ENCODE results near the gene VARS1. TPM values are rescaled to one million over a fixed set of nuclear protein-coding genes. Genes with fewer than 3 reads are reported as not detected.
"Not testable (repeated sequence)": the region's sequence is repeated elsewhere in the genome, so short reads cannot be mapped to it uniquely, and the experiment has no call there.

Gene VARS1
- total RNA-seq, 2 donors from 2014 or later, result 58.0 to 73.7 TPM

- Mint-ChIP-seq H3K4me1 (peaks cover 36% of the 10 kb centered on the region), H3K36me3 (ENCODE audit: low read depth) (peaks cover 8% of the 10 kb centered on the region), H3K4me3 (peak overlapping the region; percentile 95), H3K27me3 (no peaks in the 10 kb centered on the region), H3K27ac (peak overlapping the region; percentile 98)
- peak; percentile 7 for ATAC-seq
- peak in 1 of 3 donors; percentile 12 for DNase-seq
- H3K9me3 ChIP-seq (ENCODE audit: control insufficient read depth, low read length, poor library complexity, severe bottlenecking), result no peaks in the 10 kb centered on the region
Measured at GRCh38 chr6:31794866-31795615, 511 bp downstream of the VARS1 start.

- H3K27ac Mint-ChIP-seq, result peak overlapping the region; percentile 98
- H3K9me3 ChIP-seq (ENCODE audit: control insufficient read depth, low read length, poor library complexity, severe bottlenecking), result no peaks in the 10 kb centered on the region
- DNase-seq (no peak), ATAC-seq (no peak)
- peaks cover 36% of the 10 kb centered on the region for H3K4me1 Mint-ChIP-seq
- H3K36me3 Mint-ChIP-seq (ENCODE audit: low read depth), result peaks cover 8% of the 10 kb centered on the region
- no peaks in the 10 kb centered on the region for H3K27me3 Mint-ChIP-seq
- peak overlapping the region; percentile 95 for H3K4me3 Mint-ChIP-seq
Measured at GRCh38 chr6:31794294-31794865, 1.2 kb downstream of the VARS1 start.

- not testable (repeated sequence) for H3K36me3 Mint-ChIP-seq (ENCODE audit: low read depth); ATAC-seq
- H3K4me1 Mint-ChIP-seq, result peaks cover 36% of the 10 kb centered on the region
Measured at GRCh38 chr6:31793927-31794245, 1.7 kb downstream of the VARS1 start.

GRCh38 chr6:31792761-31793171, 2.8 kb downstream of the VARS1 start:
- no peak overlapping the region for H3K4me3 Mint-ChIP-seq
- no peaks in the 10 kb centered on the region for H3K9me3 ChIP-seq (ENCODE audit: control insufficient read depth, low read length, poor library complexity, severe bottlenecking)
- peaks cover 8% of the 10 kb centered on the region for H3K36me3 Mint-ChIP-seq (ENCODE audit: low read depth)
- peaks cover 33% of the 10 kb centered on the region for H3K4me1 Mint-ChIP-seq
- DNase-seq (no peak), ATAC-seq (no peak)
- no peak overlapping the region for H3K27ac Mint-ChIP-seq
- no peaks in the 10 kb centered on the region for H3K27me3 Mint-ChIP-seq

More at GRCh38 chr6:31793927-31794245, 1.7 kb downstream of the VARS1 start:
- Mint-ChIP-seq H3K27ac (peak overlapping the region; percentile 98), H3K4me3 (peak overlapping the region; percentile 95)
- H3K27me3 Mint-ChIP-seq; DNase-seq; H3K9me3 ChIP-seq (ENCODE audit: control insufficient read depth, low read length, poor library complexity, severe bottlenecking): not testable (repeated sequence)

- H3K27ac Mint-ChIP-seq, result no peak overlapping the region
Measured at GRCh38 chr6:31792090-31792374, 3.5 kb downstream of the VARS1 start.

GRCh38 chr6:31791324-31792089, 4.0 kb downstream of the VARS1 start:
- no peak for ATAC-seq
- Mint-ChIP-seq H3K4me1 (peaks cover 24% of the 10 kb centered on the region), H3K27me3 (no peaks in the 10 kb centered on the region), H3K27ac (no peak overlapping the region), H3K36me3 (ENCODE audit: low read depth) (peaks cover 8% of the 10 kb centered on the region), H3K4me3 (no peak overlapping the region)
- H3K9me3 ChIP-seq (ENCODE audit: control insufficient read depth, low read length, poor library complexity, severe bottlenecking), result no peaks in the 10 kb centered on the region
- no peak for DNase-seq

More at GRCh38 chr6:31792090-31792374, 3.5 kb downstream of the VARS1 start:
- H3K4me1 Mint-ChIP-seq, result peaks cover 26% of the 10 kb centered on the region
- DNase-seq (no peak), ATAC-seq (no peak)
- H3K9me3 ChIP-seq (ENCODE audit: control insufficient read depth, low read length, poor library complexity, severe bottlenecking), result no peaks in the 10 kb centered on the region
- peaks cover 8% of the 10 kb centered on the region for H3K36me3 Mint-ChIP-seq (ENCODE audit: low read depth)
- no peaks in the 10 kb centered on the region for H3K27me3 Mint-ChIP-seq
- H3K4me3 Mint-ChIP-seq, result peak overlapping the region; percentile 66

- H3K9me3 ChIP-seq (ENCODE audit: control insufficient read depth, low read length, poor library complexity, severe bottlenecking), result no peaks in the 10 kb centered on the region
- DNase-seq, result no peak
- ATAC-seq, result no peak
- Mint-ChIP-seq H3K4me1 (peaks cover 5% of the 10 kb centered on the region), H3K27ac (no peak overlapping the region), H3K27me3 (no peaks in the 10 kb centered on the region), H3K36me3 (ENCODE audit: low read depth) (peaks cover 3% of the 10 kb centered on the region), H3K4me3 (no peak overlapping the region)
Measured at GRCh38 chr6:31785475-31785874, 10.1 kb downstream of the VARS1 start.

- no peaks in the 10 kb centered on the region for H3K9me3 ChIP-seq (ENCODE audit: control insufficient read depth, low read length, poor library complexity, severe bottlenecking)
- ATAC-seq (no peak), DNase-seq (no peak)
- Mint-ChIP-seq H3K4me1 (peaks cover 5% of the 10 kb centered on the region), H3K36me3 (ENCODE audit: low read depth) (peaks cover 3% of the 10 kb centered on the region), H3K4me3 (no peak overlapping the region), H3K27ac (no peak overlapping the region), H3K27me3 (no peaks in the 10 kb centered on the region)
Measured at GRCh38 chr6:31784098-31784925, 11.2 kb downstream of the VARS1 start.

GRCh38 chr6:31782126-31782855, 13.3 kb downstream of the VARS1 start:
- H3K4me3 Mint-ChIP-seq, result no peak overlapping the region
- peaks cover 8% of the 10 kb centered on the region for H3K4me1 Mint-ChIP-seq
- H3K27me3 Mint-ChIP-seq, result no peaks in the 10 kb centered on the region
- H3K27ac Mint-ChIP-seq, result no peak overlapping the region
- ATAC-seq, result no peak
- no peak for DNase-seq
- peaks cover 3% of the 10 kb centered on the region for H3K36me3 Mint-ChIP-seq (ENCODE audit: low read depth)
- H3K9me3 ChIP-seq (ENCODE audit: control insufficient read depth, low read length, poor library complexity, severe bottlenecking), result no peaks in the 10 kb centered on the region

GRCh38 chr6:31781244-31782125, 14.1 kb downstream of the VARS1 start:
- no peak for ATAC-seq
- no peak for DNase-seq
- Mint-ChIP-seq H3K27me3 (no peaks in the 10 kb centered on the region), H3K27ac (no peak overlapping the region), H3K4me1 (peaks cover 15% of the 10 kb centered on the region), H3K4me3 (no peak overlapping the region), H3K36me3 (ENCODE audit: low read depth) (peaks cover 3% of the 10 kb centered on the region)
- no peaks in the 10 kb centered on the region for H3K9me3 ChIP-seq (ENCODE audit: control insufficient read depth, low read length, poor library complexity, severe bottlenecking)

- no peak overlapping the region for H3K4me3 Mint-ChIP-seq
- H3K36me3 Mint-ChIP-seq (ENCODE audit: low read depth), result peaks cover 3% of the 10 kb centered on the region
- no peak overlapping the region for H3K27ac Mint-ChIP-seq
- ATAC-seq (no peak), DNase-seq (no peak)
- peaks cover 18% of the 10 kb centered on the region for H3K4me1 Mint-ChIP-seq
- no peaks in the 10 kb centered on the region for H3K9me3 ChIP-seq (ENCODE audit: control insufficient read depth, low read length, poor library complexity, severe bottlenecking)
- no peaks in the 10 kb centered on the region for H3K27me3 Mint-ChIP-seq
Measured at GRCh38 chr6:31780507-31781243, 14.9 kb downstream of the VARS1 start.
